HUES48 (cell line): ENCODE results near the gene TENM4.
"Not testable (repeated sequence)": the region's sequence is repeated elsewhere in the genome, so short reads cannot be mapped to it uniquely, and the experiment has no call there.

Experiments
- H3K27ac ChIP-seq: one replicate; pipeline ENCODE4 v1.7.0; 2013; ENCODE audit warnings: low read depth, low read length, inconsistent platforms
- H3K27me3 ChIP-seq: 2 replicates; pipeline ENCODE4 v1.6.1; 2013; ENCODE audit warnings: mild to moderate bottlenecking, low read length; ENCODE audit not compliant: control insufficient read depth, insufficient read depth
- H3K36me3 ChIP-seq: 2 replicates; pipeline ENCODE4 v1.6.1; 2013; ENCODE audit warnings: low read length; ENCODE audit not compliant: control insufficient read depth, insufficient read depth
- H3K4me1 ChIP-seq: 2 replicates; pipeline ENCODE4 v1.6.1; 2013; ENCODE audit warnings: mild to moderate bottlenecking, low read length; ENCODE audit not compliant: control insufficient read depth, insufficient read depth
- H3K4me3 ChIP-seq: 2 replicates; pipeline ENCODE4 v1.5.1; 2013; ENCODE audit warnings: mild to moderate bottlenecking, low read depth, low read length
- H3K9ac ChIP-seq: 2 replicates; pipeline ENCODE4 v1.6.1; 2013; ENCODE audit warnings: mild to moderate bottlenecking, low read depth, low read length, moderate library complexity
- H3K9me3 ChIP-seq: 2 replicates; pipeline ENCODE4 v1.6.1; 2013; ENCODE audit warnings: low read length; ENCODE audit not compliant: control insufficient read depth, insufficient read depth

TENM4 gene

DNA sequence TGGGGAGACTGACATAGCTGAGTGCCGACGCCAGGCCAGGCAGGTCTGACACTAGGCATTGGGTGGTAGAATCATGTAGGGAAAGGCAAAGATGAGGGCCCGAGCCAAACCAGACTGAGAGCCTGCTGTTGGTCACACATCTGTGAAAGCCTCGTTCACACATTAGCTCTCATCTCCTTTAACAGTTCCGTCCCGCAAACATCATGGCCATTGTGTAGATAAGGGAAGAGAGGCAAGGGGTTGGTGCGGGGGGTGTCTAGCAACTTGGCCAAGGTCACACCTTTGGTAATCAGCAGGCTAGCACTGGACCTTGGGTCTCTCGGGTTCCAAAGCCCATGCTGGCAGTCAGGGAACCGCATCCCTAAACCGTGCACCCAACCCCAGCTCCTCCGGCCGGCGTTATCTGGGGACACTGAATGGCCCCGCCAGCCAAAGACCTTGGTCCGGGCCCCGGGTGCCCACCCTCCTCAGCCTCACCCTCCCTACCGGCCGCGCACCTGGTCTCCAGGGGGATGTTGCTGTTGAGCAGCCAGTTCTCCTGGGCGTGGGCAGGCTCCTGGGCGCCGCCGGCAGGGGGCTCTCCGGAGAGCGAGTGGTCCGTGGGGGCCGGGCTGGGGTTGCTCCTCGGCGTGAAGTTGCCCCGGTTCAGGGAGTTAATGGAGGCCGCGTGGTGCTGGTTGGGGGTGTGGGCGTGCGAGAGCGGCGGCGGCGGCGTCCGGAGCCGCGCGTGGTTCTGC, 537.9 kb downstream of the TENM4 start:
- H3K4me3 ChIP-seq, result no peak overlapping the region
- H3K27me3 ChIP-seq, result no peaks in the 10 kb centered on the region
- no peaks in the 10 kb centered on the region for H3K9me3 ChIP-seq
- no peaks in the 10 kb centered on the region for H3K4me1 ChIP-seq
- H3K9ac ChIP-seq, result no peak overlapping the region
- no peak overlapping the region for H3K27ac ChIP-seq
- no peaks in the 10 kb centered on the region for H3K36me3 ChIP-seq

DNA sequence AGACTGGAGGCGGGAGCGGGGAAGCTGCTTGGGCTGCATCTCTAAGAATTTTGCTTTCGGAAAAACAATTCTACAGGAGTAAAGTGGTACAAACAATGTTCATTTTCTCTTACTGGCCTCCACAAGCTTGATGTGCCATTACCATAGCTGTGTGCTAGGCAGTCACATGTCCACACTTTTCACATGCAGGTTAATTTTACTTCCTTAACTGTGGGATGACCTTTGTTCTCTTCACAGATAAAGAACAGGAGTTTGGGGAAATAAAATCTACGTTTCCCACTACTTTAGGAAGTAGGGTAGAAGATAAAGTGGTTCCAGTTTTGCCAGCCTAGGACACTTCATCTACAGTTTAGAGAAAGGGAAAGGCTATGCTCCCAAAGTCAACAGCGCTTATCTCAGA, 539.0 kb downstream of the TENM4 start:
- no peaks in the 10 kb centered on the region for H3K9me3 ChIP-seq
- H3K4me3 ChIP-seq, result no peak overlapping the region
- H3K4me1 ChIP-seq, result no peaks in the 10 kb centered on the region
- H3K9ac ChIP-seq, result no peak overlapping the region
- no peak overlapping the region for H3K27ac ChIP-seq
- H3K36me3 ChIP-seq, result no peaks in the 10 kb centered on the region
- H3K27me3 ChIP-seq, result no peaks in the 10 kb centered on the region

DNA sequence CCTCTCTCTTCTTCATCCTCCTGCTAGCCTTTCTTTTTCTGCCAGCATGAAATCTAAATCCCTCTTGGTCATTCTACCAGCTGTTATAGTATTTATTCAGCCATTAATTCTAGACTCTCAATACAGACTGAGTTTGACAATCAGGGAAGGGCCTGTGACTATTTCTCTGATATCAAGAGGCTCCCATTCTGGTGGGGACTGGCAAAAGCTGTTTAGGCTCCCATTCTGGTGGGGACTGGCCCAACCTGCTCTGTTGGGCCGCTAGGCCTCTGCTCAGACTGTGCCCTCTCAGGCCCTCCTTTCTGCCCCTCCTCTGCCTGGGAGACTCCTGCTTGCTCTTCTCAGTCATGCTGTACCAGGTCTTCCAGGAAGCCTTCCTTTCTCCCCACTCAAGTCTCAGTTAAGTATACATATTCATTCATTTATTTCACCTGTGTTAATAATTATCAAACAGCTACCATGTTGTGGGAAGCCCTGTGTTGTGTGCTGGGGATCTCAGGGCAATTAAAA, 542.5 kb downstream of the TENM4 start:
- no peaks in the 10 kb centered on the region for H3K36me3 ChIP-seq
- no peak overlapping the region for H3K9ac ChIP-seq
- no peaks in the 10 kb centered on the region for H3K4me1 ChIP-seq
- H3K4me3 ChIP-seq, result no peak overlapping the region
- no peak overlapping the region for H3K27ac ChIP-seq
- H3K9me3 ChIP-seq, result no peaks in the 10 kb centered on the region
- H3K27me3 ChIP-seq, result no peaks in the 10 kb centered on the region

DNA sequence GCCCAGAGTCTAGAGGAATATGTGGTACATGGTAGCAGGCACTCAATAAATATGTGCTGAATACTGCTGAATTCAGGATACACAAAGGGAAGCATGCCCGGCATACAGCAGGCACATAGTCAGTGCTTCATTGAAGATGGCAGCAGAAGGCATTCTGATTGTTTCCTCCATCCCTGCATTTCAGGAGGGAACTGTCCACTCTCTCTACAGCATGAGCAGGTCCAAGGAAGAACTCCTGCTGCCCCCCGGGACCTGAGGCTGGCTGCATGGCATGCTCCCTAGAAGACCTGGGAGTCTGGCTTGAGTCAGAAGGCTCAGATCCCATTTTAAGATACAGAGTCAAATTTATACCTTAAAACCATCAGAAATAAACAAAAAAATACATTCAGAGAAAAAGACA, 546.8 kb downstream of the TENM4 start:
- Histone ChIP-seq H3K27ac (no peak overlapping the region), H3K9me3 (no peaks in the 10 kb centered on the region), H3K4me1 (no peaks in the 10 kb centered on the region), H3K27me3 (no peaks in the 10 kb centered on the region), H3K36me3 (no peaks in the 10 kb centered on the region), H3K4me3 (no peak overlapping the region), H3K9ac (no peak overlapping the region)

DNA sequence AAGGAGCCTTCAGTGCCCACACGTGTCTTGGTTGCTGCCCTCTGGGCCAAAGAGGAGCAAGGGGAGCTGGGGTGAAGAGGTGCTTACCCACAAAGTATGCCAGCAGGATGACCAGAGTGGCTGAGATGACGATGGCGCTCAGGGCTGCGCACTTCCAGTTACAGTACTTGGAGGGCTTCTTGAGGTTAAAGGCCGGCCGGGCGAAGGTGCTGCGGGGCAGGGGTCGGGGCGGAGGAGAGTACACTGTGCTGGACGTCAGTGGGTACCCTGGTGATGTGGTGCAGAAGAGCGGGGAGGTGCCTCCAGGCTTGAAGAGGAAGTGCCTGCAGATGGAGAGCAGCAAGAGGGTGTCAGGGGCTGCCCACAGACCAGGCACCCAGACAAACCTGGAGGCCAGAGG, 551.1 kb downstream of the TENM4 start:
- no peaks in the 10 kb centered on the region for H3K4me1 ChIP-seq
- no peak overlapping the region for H3K4me3 ChIP-seq
- H3K27me3 ChIP-seq, result no peaks in the 10 kb centered on the region
- no peak overlapping the region for H3K27ac ChIP-seq
- H3K36me3 ChIP-seq, result no peaks in the 10 kb centered on the region
- H3K9me3 ChIP-seq, result no peaks in the 10 kb centered on the region
- no peak overlapping the region for H3K9ac ChIP-seq

DNA sequence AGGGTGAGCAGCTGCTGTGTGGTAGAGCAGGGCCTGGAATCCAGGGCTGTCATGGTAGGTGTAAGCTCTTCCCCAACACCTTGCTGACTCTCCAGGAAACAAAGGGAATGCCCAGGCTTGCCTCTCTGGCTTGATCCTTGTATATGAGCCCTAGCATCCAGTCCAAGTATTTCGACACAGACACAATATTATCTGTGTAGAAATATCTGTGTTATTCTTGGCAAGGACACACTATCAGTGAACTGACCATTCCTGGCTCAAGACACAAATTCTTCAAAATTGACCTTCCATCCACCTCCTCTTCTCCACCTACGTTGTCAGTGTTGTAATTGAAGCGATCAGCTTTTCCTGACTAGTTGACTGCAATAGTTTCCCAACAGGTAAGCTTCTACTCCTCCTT, 554.2 kb downstream of the TENM4 start:
- Histone ChIP-seq H3K4me3 (no peak overlapping the region), H3K36me3 (no peaks in the 10 kb centered on the region), H3K27me3 (no peaks in the 10 kb centered on the region), H3K4me1 (no peaks in the 10 kb centered on the region), H3K9ac (no peak overlapping the region), H3K27ac (no peak overlapping the region), H3K9me3 (no peaks in the 10 kb centered on the region)

DNA sequence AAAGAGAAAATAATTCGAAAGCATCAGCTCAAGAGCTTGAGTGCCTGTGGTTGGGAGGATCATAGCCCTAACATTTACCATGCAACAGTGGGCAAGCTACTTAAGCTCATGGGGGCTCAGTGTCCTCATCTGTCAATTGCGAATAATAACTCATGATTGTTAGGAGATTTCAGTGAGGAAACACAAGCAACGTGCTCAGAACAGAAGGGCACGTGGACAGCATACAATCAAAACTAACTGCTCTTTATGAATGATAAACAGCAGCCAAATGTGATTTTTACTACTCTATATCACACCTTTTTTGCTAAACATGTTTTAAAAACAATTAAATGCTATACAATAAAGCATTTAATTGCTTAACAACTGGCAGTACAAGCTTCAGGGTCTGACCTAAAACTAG, 556.1 kb downstream of the TENM4 start:
- Histone ChIP-seq H3K4me1 (no peaks in the 10 kb centered on the region), H3K27ac (no peak overlapping the region), H3K9ac (no peak overlapping the region), H3K4me3 (no peak overlapping the region), H3K27me3 (no peaks in the 10 kb centered on the region), H3K9me3 (no peaks in the 10 kb centered on the region; the same call in 1 of the 2 replicates), H3K36me3 (no peaks in the 10 kb centered on the region)

DNA sequence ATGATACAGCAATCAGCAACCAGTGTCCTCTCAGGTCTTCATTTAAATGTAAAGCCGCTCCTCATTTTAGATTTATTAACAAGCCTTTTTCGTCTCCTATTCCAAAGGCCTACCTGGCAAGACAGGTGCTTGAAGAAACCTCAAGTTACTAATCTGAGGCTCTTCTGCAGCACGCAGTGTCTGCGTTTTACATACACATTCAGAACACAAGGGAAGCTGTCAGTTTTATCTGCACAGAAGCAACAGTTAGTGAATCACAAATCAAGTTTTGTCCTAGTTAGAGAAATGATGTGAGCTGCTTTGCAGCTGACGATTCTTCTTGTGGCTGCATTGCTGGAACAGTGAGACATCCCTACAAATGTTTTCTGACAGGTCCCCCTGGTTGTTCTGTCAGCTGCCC, 557.3 kb downstream of the TENM4 start:
- H3K36me3 ChIP-seq, result peaks cover 2% of the 10 kb centered on the region; the same call in 1 of the 2 replicates

DNA sequence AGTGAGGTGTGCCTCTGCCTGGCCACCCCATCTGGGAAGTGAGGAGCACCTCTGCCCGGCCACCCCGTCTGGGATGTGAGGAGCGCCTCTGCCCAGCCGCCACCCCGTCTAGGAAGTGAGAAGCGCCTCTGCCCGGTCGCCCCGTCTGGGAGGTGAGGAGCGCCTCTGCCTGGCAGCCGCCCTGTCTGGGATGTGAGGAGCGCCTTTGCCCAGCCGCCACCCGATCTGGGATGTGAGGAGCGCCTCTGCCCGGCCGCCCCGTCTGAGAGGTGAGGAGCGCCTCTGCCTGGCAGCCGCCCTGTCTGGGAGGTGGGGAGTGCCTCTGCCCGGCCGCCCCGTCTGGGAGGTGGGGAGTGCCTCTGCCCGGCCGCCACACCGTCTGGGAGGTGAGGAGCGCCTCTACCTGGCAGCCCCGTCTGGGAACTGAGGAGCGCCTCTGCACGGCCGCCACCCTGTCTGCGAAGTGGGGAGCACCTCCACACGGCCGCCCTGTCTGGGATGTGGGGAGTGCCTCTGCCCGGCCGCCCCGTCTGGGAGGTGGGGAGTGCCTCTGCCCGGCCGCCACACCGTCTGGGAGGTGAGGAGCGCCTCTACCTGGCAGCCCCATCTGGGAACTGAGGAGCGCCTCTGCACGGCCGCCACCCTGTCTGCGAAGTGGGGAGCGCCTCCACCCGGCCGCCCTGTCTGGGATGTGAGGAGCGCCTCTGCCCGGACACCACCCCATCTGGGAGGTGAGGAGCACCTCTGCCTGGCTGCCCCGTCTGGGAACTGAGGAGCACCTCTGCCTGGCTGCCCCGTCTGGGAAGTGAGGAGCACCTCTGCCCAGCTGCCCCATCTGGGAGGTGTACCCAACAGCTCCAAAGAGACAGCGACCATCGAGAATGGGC, 561.5 kb downstream of the TENM4 start:
- peaks cover 13% of the 10 kb centered on the region for H3K9me3 ChIP-seq
- not testable (repeated sequence) for H3K27ac ChIP-seq, H3K4me3 ChIP-seq, H3K9ac ChIP-seq, H3K36me3 ChIP-seq, H3K4me1 ChIP-seq, H3K27me3 ChIP-seq

More for the DNA sequence above, 557.3 kb downstream of the TENM4 start:
- Histone ChIP-seq H3K9ac (no peak overlapping the region), H3K27me3 (no peaks in the 10 kb centered on the region), H3K4me3 (no peak overlapping the region), H3K4me1 (no peaks in the 10 kb centered on the region), H3K27ac (no peak overlapping the region), H3K9me3 (peaks cover 4% of the 10 kb centered on the region)

DNA sequence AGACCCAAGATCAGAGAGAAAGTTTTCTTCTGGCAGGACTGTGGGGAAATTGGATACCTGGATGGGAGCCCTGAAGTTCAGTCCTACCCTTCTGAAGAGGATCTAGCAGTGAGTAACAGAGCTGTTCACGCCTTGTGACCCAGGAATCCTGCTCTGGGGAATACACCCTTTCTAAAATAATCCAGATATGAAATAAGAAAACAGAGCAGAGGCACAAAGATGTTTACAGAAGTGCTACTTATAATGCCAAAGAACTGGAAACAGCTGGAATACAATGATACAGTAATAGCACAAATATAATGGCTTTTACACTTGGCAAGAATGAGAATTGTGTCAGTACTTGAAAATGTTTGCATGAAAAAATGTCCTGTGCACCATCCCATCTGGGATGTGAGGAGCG, 562.2 kb downstream of the TENM4 start:
- Histone ChIP-seq H3K4me3 (no peak overlapping the region; the same call in 1 of the 2 replicates), H3K9ac (no peak overlapping the region), H3K27ac (no peak overlapping the region), H3K27me3 (no peaks in the 10 kb centered on the region), H3K9me3 (peaks cover 13% of the 10 kb centered on the region), H3K4me1 (no peaks in the 10 kb centered on the region), H3K36me3 (peaks cover 3% of the 10 kb centered on the region; the same call in 1 of the 2 replicates)

DNA sequence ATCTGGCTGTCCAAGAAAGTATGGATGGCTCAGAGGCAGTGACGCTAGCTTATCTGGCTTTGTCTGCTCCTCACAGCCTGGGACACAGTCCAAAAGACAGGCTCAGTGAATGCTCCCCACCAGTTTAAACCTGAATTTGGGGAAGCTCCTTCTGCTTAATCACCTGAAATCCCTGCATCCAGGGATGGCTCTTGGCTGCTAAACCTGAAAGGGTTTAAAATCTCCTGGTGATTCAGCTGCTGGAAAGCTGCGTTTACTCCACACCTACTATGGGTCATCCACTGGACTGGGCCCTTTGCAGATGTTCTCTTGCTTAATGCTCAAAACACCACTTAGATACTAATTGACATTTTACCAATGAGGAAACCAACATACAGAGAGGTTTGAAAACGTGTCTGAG, 564.2 kb downstream of the TENM4 start:
- Histone ChIP-seq H3K9ac (no peak overlapping the region), H3K4me3 (no peak overlapping the region), H3K27ac (no peak overlapping the region), H3K4me1 (no peaks in the 10 kb centered on the region), H3K36me3 (peaks cover 3% of the 10 kb centered on the region; the same call in 1 of the 2 replicates), H3K27me3 (no peaks in the 10 kb centered on the region), H3K9me3 (peaks cover 13% of the 10 kb centered on the region)
